HG03378 (cell line): ENCODE measurements around the gene CDKAL1.
"Not testable (repeated sequence)": the region's sequence is repeated elsewhere in the genome, so short reads cannot be mapped to it uniquely, and the experiment has no call there.

Experiments
- ATAC-seq: cut with Tn5 transposase; IDR thresholded peaks from one replicate; pipeline ENCODE4 v1.9.1; 2021; ENCODE audit warnings: mild to moderate bottlenecking, moderate library complexity; ENCODE audit not compliant: unreplicated experiment

CDKAL1 gene

GRCh38 chr6:21219856-21220255 lies 685.6 kb downstream of the CDKAL1 start:
- no peak for ATAC-seq

- no peak for ATAC-seq
Measured at GRCh38 chr6:21220271-21220987, 686.2 kb downstream of the CDKAL1 start.

GRCh38 chr6:21222656-21223055 lies 688.4 kb downstream of the CDKAL1 start:
- ATAC-seq = no peak

- ATAC-seq = no peak
Measured at GRCh38 chr6:21225912-21226311, 691.7 kb downstream of the CDKAL1 start.

DNA sequence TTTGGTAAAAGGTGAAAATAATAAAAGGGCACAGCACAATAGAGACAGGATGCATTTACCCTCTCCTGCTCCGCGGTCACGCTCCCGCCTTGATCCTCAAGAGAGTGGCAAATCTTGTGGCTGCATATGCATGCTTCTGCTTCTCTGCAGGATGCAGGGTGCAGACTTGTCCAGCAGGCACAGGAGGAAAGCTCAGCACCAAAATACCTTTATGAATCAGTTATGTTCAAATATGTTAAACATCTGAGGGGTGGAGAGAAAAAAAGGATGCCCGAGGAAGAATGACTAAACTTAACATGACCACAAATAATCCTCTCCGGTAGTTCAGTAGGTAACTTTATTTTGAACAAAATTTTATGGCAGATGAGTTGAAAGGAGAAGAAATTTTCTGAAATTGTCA lies 693.2 kb downstream of the CDKAL1 start:
- ATAC-seq = no peak

GRCh38 chr6:21228411-21228810 lies 694.2 kb downstream of the CDKAL1 start:
- ATAC-seq = no peak

- ATAC-seq = no peak
Measured at GRCh38 chr6:21228876-21229460, 694.7 kb downstream of the CDKAL1 start.

- ATAC-seq = no peak
Measured at GRCh38 chr6:21230536-21230935, 696.3 kb downstream of the CDKAL1 start.

DNA sequence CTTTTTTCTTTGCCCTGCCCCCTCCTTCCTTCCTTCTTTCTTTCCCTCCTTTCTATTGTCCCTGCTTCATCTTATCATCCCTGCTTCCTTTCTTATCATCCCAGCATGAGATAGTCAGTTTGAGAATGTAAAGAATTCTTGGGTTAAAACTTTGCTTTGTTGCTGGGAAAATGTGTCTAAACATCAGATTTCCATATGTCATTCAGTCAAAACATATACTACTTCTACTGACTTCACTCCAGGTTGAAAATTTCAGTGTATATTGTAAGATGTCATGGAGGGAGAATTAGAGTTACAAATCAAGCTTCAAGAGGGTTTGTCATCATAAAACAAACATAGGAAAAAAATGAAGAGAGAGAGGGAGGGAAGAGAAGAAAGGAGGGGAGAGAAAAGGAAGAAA lies 700.9 kb downstream of the CDKAL1 start:
- ATAC-seq = no peak

DNA sequence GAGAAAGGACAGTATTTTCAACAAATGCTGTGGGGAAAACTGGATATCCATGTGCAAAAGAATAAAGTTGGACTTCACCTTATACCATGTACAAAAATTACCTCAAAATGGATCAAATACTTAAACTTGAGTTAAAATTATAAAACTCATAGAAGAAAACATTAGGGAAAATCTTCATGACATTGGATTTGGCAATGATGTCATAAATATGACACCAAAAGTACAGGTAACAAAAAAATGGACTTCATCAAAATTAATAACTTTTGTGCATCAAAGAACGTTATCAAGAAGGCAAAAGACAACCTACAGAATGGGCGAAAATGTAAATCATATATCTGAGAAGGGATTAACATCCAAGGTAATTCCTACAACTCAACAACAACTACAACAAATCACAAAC lies 704.0 kb downstream of the CDKAL1 start:
- ATAC-seq = no peak

- ATAC-seq = no peak
Measured at GRCh38 chr6:21240709-21241108, 706.5 kb downstream of the CDKAL1 start.

- no peak for ATAC-seq
Measured at GRCh38 chr6:21241231-21242130, 707.2 kb downstream of the CDKAL1 start.

- ATAC-seq = no peak
Measured at GRCh38 chr6:21244897-21245470, 710.7 kb downstream of the CDKAL1 start.

DNA sequence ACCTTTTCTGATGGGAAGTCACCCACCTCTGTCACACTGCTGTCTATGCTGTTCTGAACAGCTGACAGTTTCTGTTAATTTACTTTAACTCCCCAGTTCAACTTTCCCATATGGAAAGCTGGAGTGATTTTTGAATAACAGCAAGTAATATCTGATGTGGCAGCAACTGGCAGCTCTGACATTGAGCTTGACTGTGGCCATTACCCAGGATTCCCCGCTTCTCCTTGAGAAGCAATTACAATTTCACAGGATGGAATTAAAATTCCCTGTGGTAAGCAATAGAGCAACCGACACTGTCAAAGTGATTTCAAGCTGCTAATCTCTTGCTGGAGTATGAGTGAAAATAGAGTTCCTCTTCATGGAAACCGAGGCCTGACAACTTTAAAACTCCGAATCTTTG lies 711.2 kb downstream of the CDKAL1 start:
- no peak for ATAC-seq

- ATAC-seq = no peak
Measured at GRCh38 chr6:21246075-21246474, 711.8 kb downstream of the CDKAL1 start.

DNA sequence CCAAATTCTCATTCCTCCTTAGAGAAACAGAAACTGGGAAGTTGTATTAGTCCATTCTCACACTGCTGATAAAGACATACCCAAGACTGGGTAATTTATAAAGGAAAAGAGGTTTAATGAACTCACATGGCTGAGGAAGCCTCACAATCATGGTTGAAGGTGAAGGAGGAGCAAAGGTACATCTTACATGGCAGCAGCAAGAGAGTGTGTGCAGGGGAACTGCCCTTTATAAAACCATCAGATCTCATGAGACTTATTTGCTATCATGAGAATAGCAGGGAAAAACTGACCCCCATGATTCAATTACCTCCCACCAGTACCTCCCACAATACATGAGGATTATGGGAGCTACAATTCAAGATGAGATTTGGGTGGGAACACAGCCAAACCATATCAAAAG lies 720.2 kb downstream of the CDKAL1 start:
- ATAC-seq = not testable (repeated sequence)

- ATAC-seq = no peak
Measured at GRCh38 chr6:21256197-21256596, 721.9 kb downstream of the CDKAL1 start.

DNA sequence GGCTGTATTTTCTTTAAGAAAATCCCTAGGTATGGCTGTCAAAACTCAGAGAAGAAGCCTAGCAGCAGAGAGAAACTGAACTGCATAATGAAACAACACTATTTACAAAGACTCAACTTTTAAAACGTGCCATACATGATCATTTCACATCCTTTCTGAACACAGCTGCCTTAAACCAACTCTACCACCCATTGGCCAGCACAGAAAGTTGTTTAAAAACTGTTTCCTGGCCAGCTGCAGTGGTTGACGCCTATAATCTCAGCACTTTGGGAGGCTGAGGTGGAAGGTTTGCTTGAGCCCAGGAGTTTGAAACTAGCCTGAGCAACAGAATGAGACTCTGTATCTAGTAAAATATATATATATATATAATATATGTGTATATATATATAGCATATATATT lies 722.9 kb downstream of the CDKAL1 start:
- no peak for ATAC-seq

- no peak for ATAC-seq
Measured at GRCh38 chr6:21258665-21259064, 724.4 kb downstream of the CDKAL1 start.

GRCh38 chr6:21259660-21260059 lies 725.4 kb downstream of the CDKAL1 start:
- no peak for ATAC-seq

DNA sequence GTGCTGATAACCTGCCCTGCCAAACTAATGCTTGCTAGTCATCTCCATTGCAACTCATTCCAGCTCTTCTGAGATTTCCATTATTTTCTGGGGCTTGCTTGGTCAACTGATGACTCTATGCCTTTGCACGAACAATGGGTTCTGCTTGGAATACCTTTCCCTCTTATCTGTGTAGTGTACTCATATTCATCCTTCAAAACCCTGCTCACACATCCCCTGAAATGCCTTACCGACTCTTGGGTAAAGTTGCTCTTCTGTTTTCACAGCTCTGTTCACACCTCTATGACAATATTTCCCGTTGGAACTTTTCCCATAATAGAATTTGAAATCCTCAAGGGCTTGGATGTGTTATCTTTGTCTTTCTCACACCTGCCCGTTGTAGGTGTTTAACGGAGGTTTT lies 728.2 kb downstream of the CDKAL1 start:
- no peak for ATAC-seq
